ENCODE data around the gene SLC29A2. TPM values are rescaled to one million over a fixed set of nuclear protein-coding genes. Genes with fewer than 3 reads are reported as not detected.
A peak's percentile ranks its signal among the peaks of the same experiment; 100 is the strongest.

The SLC29A2 gene
- total RNA-seq, 1 donor from 2014 or later, result 2.8 TPM

- peaks cover 12% of the 10 kb centered on the region for H3K27me3 Mint-ChIP-seq (ENCODE audit: unreplicated experiment)
- H3K36me3 Mint-ChIP-seq (ENCODE audit: unreplicated experiment), result no peaks in the 10 kb centered on the region
- DNase-seq, result no peak
- TF ChIP-seq CTCF (IDR thresholded peaks at IDR 0.05; ENCODE audit: partially characterized antibody, unreplicated experiment), result no peak
- no peaks in the 10 kb centered on the region for H3K9me3 Mint-ChIP-seq (ENCODE audit: unreplicated experiment)
- peaks cover 16% of the 10 kb centered on the region for H3K4me1 Mint-ChIP-seq (ENCODE audit: low read depth, unreplicated experiment)
- no peak overlapping the region for H3K27ac Mint-ChIP-seq (ENCODE audit: unreplicated experiment)
- H3K4me3 Mint-ChIP-seq (ENCODE audit: unreplicated experiment), result no peak overlapping the region
Observed at GRCh38 chr11:66331542-66332370, 39.8 kb downstream of the SLC29A2 start.

- Mint-ChIP-seq H3K27me3 (ENCODE audit: unreplicated experiment) (peaks cover 12% of the 10 kb centered on the region), H3K9me3 (ENCODE audit: unreplicated experiment) (peaks cover 2% of the 10 kb centered on the region), H3K4me3 (ENCODE audit: unreplicated experiment) (no peak overlapping the region), H3K27ac (ENCODE audit: unreplicated experiment) (no peak overlapping the region), H3K4me1 (ENCODE audit: low read depth, unreplicated experiment) (peaks cover 15% of the 10 kb centered on the region), H3K36me3 (ENCODE audit: unreplicated experiment) (no peaks in the 10 kb centered on the region)
- DNase-seq, result no peak
- no peak for TF ChIP-seq CTCF (IDR thresholded peaks at IDR 0.05; ENCODE audit: partially characterized antibody, unreplicated experiment)
Observed at GRCh38 chr11:66330931-66331330, 40.6 kb downstream of the SLC29A2 start.

- no peak overlapping the region for H3K4me3 Mint-ChIP-seq (ENCODE audit: unreplicated experiment)
- peaks cover 23% of the 10 kb centered on the region for H3K27me3 Mint-ChIP-seq (ENCODE audit: unreplicated experiment)
- no peak for DNase-seq
- H3K27ac Mint-ChIP-seq (ENCODE audit: unreplicated experiment), result no peak overlapping the region
- H3K36me3 Mint-ChIP-seq (ENCODE audit: unreplicated experiment), result no peaks in the 10 kb centered on the region
- peaks cover 23% of the 10 kb centered on the region for H3K4me1 Mint-ChIP-seq (ENCODE audit: low read depth, unreplicated experiment)
- peaks cover 13% of the 10 kb centered on the region for H3K9me3 Mint-ChIP-seq (ENCODE audit: unreplicated experiment)
- no peak for TF ChIP-seq CTCF (IDR thresholded peaks at IDR 0.05; ENCODE audit: partially characterized antibody, unreplicated experiment)
Observed at GRCh38 chr11:66329165-66329673, 42.3 kb downstream of the SLC29A2 start.

GRCh38 chr11:66328302-66329144 lies 43.0 kb downstream of the SLC29A2 start:
- Mint-ChIP-seq H3K27me3 (ENCODE audit: unreplicated experiment) (peaks cover 21% of the 10 kb centered on the region), H3K4me1 (ENCODE audit: low read depth, unreplicated experiment) (peaks cover 24% of the 10 kb centered on the region), H3K9me3 (ENCODE audit: unreplicated experiment) (peaks cover 16% of the 10 kb centered on the region), H3K27ac (ENCODE audit: unreplicated experiment) (peak overlapping the region; percentile 38), H3K36me3 (ENCODE audit: unreplicated experiment) (no peaks in the 10 kb centered on the region), H3K4me3 (ENCODE audit: unreplicated experiment) (no peak overlapping the region)
- DNase-seq, result peak; percentile 82
- TF ChIP-seq CTCF (IDR thresholded peaks at IDR 0.05; ENCODE audit: partially characterized antibody, unreplicated experiment), result peak; percentile 98
